ENCODE data around the gene ELAC2. TPM values are rescaled to one million over a fixed set of nuclear protein-coding genes. Genes with fewer than 3 reads are reported as not detected.

ELAC2 gene
- total and polyA plus RNA-seq, 10 of the 15 experiments (the other 5 are each of a cell fraction or from before 2014, with no cell fraction given), result 5.1 to 146 (median 79.4) TPM

GRCh38 chr17:12998874-12999273 lies 19.0 kb downstream of the ELAC2 start:
- ChIA-PET POLR2A (no interaction called here), CTCF (interaction anchor here (1.4 kb wide), 1 partner anchor 25 kb away, joined by 3 read pairs; no protein-coding TSS in a partner anchor), RAD21 (ENCODE audit: unreplicated experiment) (no interaction called here), SMC1A (ENCODE audit: uncharacterized antibody, unreplicated experiment) (interaction anchor here (1.1 kb wide), 1 partner anchor 568 kb away, joined by 3 read pairs; no protein-coding TSS in a partner anchor)
- H3K4me3 ChIP-seq, result no peak overlapping the region
- no peaks in the 10 kb centered on the region for H3K79me2 ChIP-seq (ENCODE audit: control insufficient read depth, insufficient read depth, low read length)
- no peak overlapping the region for H3K4me2 ChIP-seq (ENCODE audit: control insufficient read depth, insufficient read depth)
- H3K4me1 ChIP-seq (ENCODE audit: control insufficient read depth, insufficient read depth, low read length), result no peaks in the 10 kb centered on the region
- no peaks in the 10 kb centered on the region for H3K27me3 ChIP-seq (replicated peaks in 1 of 2; ENCODE audit: control insufficient read depth in 2 of 2, insufficient read depth in 2 of 2, low read length in 1 of 2)
- in situ Hi-C loops (cut with MboI), result no loop called here
- FAIRE-seq (no peak), ATAC-seq (no peak), DNase-seq (ENCODE audit: low read depth, low spot score) (no peak)
- H3K9me3 ChIP-seq (replicated peaks; ENCODE audit: control insufficient read depth, insufficient read depth, low read length), result no peaks in the 10 kb centered on the region
- no peak overlapping the region for H3K9ac ChIP-seq (ENCODE audit: control insufficient read depth, insufficient read depth, low read length)
- H4K20me1 ChIP-seq (ENCODE audit: control insufficient read depth, insufficient read depth), result no peaks in the 10 kb centered on the region
- peaks cover 42 to 49% of the 10 kb centered on the region in 2 experiments for H3K36me3 ChIP-seq (ENCODE audit: control insufficient read depth in 2 of 2, insufficient read depth in 2 of 2, low read length in 1 of 2)
- intact Hi-C loops (cut with micrococcal nuclease; ENCODE audit: unreplicated experiment), result no loop called here
- no peak overlapping the region for H3K27ac ChIP-seq (ENCODE audit: control insufficient read depth, insufficient read depth)
- H2AFZ ChIP-seq (ENCODE audit: control insufficient read depth, low read depth, low read length), result no peak overlapping the region
- no peak for TF ChIP-seq HDGF (IDR thresholded peaks at IDR 0.05)
- TF ChIP-seq RB1 (IDR thresholded peaks at IDR 0.05; ENCODE audit: borderline replicate concordance), result no peak
- TF ChIP-seq, protein P1, sequence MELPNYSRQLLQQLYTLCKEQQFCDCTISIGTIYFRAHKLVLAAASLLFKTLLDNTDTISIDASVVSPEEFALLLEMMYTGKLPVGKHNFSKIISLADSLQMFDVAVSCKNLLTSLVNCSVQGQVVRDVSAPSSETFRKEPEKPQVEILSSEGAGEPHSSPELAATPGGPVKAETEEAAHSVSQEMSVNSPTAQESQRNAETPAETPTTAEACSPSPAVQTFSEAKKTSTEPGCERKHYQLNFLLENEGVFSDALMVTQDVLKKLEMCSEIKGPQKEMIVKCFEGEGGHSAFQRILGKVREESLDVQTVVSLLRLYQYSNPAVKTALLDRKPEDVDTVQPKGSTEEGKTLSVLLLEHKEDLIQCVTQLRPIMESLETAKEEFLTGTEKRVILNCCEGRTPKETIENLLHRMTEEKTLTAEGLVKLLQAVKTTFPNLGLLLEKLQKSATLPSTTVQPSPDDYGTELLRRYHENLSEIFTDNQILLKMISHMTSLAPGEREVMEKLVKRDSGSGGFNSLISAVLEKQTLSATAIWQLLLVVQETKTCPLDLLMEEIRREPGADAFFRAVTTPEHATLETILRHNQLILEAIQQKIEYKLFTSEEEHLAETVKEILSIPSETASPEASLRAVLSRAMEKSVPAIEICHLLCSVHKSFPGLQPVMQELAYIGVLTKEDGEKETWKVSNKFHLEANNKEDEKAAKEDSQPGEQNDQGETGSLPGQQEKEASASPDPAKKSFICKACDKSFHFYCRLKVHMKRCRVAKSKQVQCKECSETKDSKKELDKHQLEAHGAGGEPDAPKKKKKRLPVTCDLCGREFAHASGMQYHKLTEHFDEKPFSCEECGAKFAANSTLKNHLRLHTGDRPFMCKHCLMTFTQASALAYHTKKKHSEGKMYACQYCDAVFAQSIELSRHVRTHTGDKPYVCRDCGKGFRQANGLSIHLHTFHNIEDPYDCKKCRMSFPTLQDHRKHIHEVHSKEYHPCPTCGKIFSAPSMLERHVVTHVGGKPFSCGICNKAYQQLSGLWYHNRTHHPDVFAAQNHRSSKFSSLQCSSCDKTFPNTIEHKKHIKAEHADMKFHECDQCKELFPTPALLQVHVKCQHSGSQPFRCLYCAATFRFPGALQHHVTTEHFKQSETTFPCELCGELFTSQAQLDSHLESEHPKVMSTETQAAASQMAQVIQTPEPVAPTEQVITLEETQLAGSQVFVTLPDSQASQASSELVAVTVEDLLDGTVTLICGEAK (IDR thresholded peaks at IDR 0.05; ENCODE audit: borderline replicate concordance), result no peak
- no peak for TF ChIP-seq BACH1 (IDR thresholded peaks at IDR 0.05; ENCODE audit: borderline replicate concordance)
- no peak for TF ChIP-seq DPF2 (IDR thresholded peaks at IDR 0.05)
- no peak for TF ChIP-seq MXI1 (IDR thresholded peaks at IDR 0.05; ENCODE audit: low read depth, low read length)
- no TSS peak for BruUV-seq (replicated peaks)
- WGBS (ENCODE audit: insufficient coverage, insufficient replicate concordance, low lambda C conversion rate, missing lambda C conversion rate), result 100% methylated on average over 5 of the region's 5 CpGs

All from GM12878 (cell line).